ENCODE data around the gene SNAP47. TPM values are rescaled to one million over a fixed set of nuclear protein-coding genes. Genes with fewer than 3 reads are reported as not detected.

The SNAP47 gene
- total RNA-seq, 1 donor from 2014 or later: 24.2 TPM

- Mint-ChIP-seq H3K27ac (peak overlapping the region; percentile 73), H3K4me3 (peak overlapping the region; percentile 80), H3K9me3 (peaks cover 1% of the 10 kb centered on the region), H3K36me3 (ENCODE audit: low read depth) (peaks cover 17% of the 10 kb centered on the region), H3K27me3 (no peaks in the 10 kb centered on the region), H3K4me1 (peaks cover 49% of the 10 kb centered on the region)
- TF ChIP-seq CTCF (IDR thresholded peaks at IDR 0.05): no peak
- intact Hi-C loops (cut with micrococcal nuclease): loop anchor here (5.0 kb wide), 2 partner anchors 72 to 1322 kb away; partner anchors contain the start of gene PARP1
- ATAC-seq (ENCODE audit: low read depth): no peak
- ChIA-PET CTCF (no interaction called here), POLR2A (interaction anchor here (1.1 kb wide), 2 partner anchors 165 to 436 kb away, joined by 3 read pairs; no protein-coding TSS in a partner anchor)
- no peak for DNase-seq
Observed at GRCh38 chr1:227729144-227729880, 5.9 kb upstream of the SNAP47 start.

GRCh38 chr1:227729881-227730629, 5.2 kb upstream of the SNAP47 start:
- H3K4me1 Mint-ChIP-seq: peaks cover 53% of the 10 kb centered on the region
- no peak for DNase-seq
- peak; percentile 26 for ATAC-seq (ENCODE audit: low read depth)
- POLR2A ChIA-PET: interaction anchor here (0.5 to 1.1 kb wide), 3 partner anchors 346 to 677 kb away, joined by 3 read pairs; partner anchors contain the start of gene TRIM11
- peaks cover 17% of the 10 kb centered on the region for H3K36me3 Mint-ChIP-seq (ENCODE audit: low read depth)
- H3K27me3 Mint-ChIP-seq: no peaks in the 10 kb centered on the region
- H3K27ac Mint-ChIP-seq: peak overlapping the region; percentile 63
- H3K4me3 Mint-ChIP-seq: peak overlapping the region; percentile 44
- H3K9me3 Mint-ChIP-seq: no peaks in the 10 kb centered on the region
- intact Hi-C loops (cut with micrococcal nuclease): loop anchor here (5.0 kb wide), 3 partner anchors 73 to 1323 kb away; partner anchors contain the start of gene PARP1
- CTCF ChIA-PET: no interaction called here
- no peak for TF ChIP-seq CTCF (IDR thresholded peaks at IDR 0.05)

GRCh38 chr1:227730630-227731151, 4.5 kb upstream of the SNAP47 start:
- intact Hi-C loops (cut with micrococcal nuclease): loop anchor here (5.0 kb wide), 1 partner anchor 547 kb away; no protein-coding TSS in a partner anchor
- POLR2A ChIA-PET: interaction anchor here (0.5 to 0.7 kb wide), 2 partner anchors 346 to 676 kb away, joined by 3 read pairs; partner anchors contain the start of gene TRIM11
- Mint-ChIP-seq H3K27ac (peak overlapping the region; percentile 63), H3K9me3 (no peaks in the 10 kb centered on the region), H3K27me3 (no peaks in the 10 kb centered on the region), H3K4me1 (peaks cover 55% of the 10 kb centered on the region), H3K4me3 (peak overlapping the region; percentile 35), H3K36me3 (ENCODE audit: low read depth) (peaks cover 17% of the 10 kb centered on the region)
- CTCF ChIA-PET: no interaction called here
- DNase-seq: no peak
- TF ChIP-seq CTCF (IDR thresholded peaks at IDR 0.05): no peak
- ATAC-seq (ENCODE audit: low read depth): no peak

- POLR2A ChIA-PET: no interaction called here
- Mint-ChIP-seq H3K4me1 (peaks cover 60% of the 10 kb centered on the region), H3K9me3 (no peaks in the 10 kb centered on the region), H3K27ac (no peak overlapping the region), H3K4me3 (no peak overlapping the region), H3K27me3 (no peaks in the 10 kb centered on the region), H3K36me3 (ENCODE audit: low read depth) (peaks cover 18% of the 10 kb centered on the region)
- no peak for TF ChIP-seq CTCF (IDR thresholded peaks at IDR 0.05)
- ATAC-seq (ENCODE audit: low read depth) (no peak), DNase-seq (no peak)
- intact Hi-C loops (cut with micrococcal nuclease): loop anchor here (5.0 kb wide), 1 partner anchor 546 kb away; no protein-coding TSS in a partner anchor
- CTCF ChIA-PET: no interaction called here
Observed at GRCh38 chr1:227731241-227731677, 4.0 kb upstream of the SNAP47 start.
